ENCODE data around the gene HS3ST4. TPM values are rescaled to one million over a fixed set of nuclear protein-coding genes. Genes with fewer than 3 reads are reported as not detected.

Gene HS3ST4
- total and polyA plus RNA-seq, 2 experiments from 2014 or later, result not detected

GRCh38 chr16:26158142-26158759, 466.5 kb downstream of the HS3ST4 start:
- Histone ChIP-seq H3K9ac (no peak overlapping the region), H3F3A (ENCODE audit: insufficient read depth) (no peaks in the 10 kb centered on the region), H3K79me2 (ENCODE audit: insufficient read depth) (no peaks in the 10 kb centered on the region), H3K27ac (no peak overlapping the region), H2AFZ (no peak overlapping the region), H3K4me1 (ENCODE audit: insufficient read depth) (no peaks in the 10 kb centered on the region), H3K9me2 (ENCODE audit: insufficient read depth) (no peaks in the 10 kb centered on the region), H3K4me2 (ENCODE audit: unreplicated experiment) (no peak overlapping the region), H3K4me3 (no peak overlapping the region), H3K9me3 (ENCODE audit: low read depth) (no peaks in the 10 kb centered on the region), H3K36me3 (ENCODE audit: low read depth) (no peaks in the 10 kb centered on the region), H3K27me3 (replicated peaks; ENCODE audit: insufficient read depth) (no peaks in the 10 kb centered on the region), H4K20me1 (ENCODE audit: insufficient read depth) (no peaks in the 10 kb centered on the region)
- no peak for DNase-seq
- WGBS, 2 experiments (ENCODE audit: low coverage in 1 of 2, low lambda C conversion rate in 2 of 2, missing lambda C conversion rate in 2 of 2), result 33 to 38% methylated on average over 5 of the region's 5 CpGs
- in situ Hi-C loops (cut with MboI), result no loop called here
- no peak for TF ChIP-seq EZH2phosphoT487 (IDR thresholded peaks at IDR 0.05; ENCODE audit: insufficient read depth, low read depth)
- TF ChIP-seq EZH2 (IDR thresholded peaks at IDR 0.05; ENCODE audit: insufficient read depth, poor library complexity, severe bottlenecking), result no peak

- H3K9me3 ChIP-seq (ENCODE audit: low read depth), result no peaks in the 10 kb centered on the region
- H3K4me3 ChIP-seq, result no peak overlapping the region
- DNase-seq, result no peak
- no peak for TF ChIP-seq EZH2phosphoT487 (IDR thresholded peaks at IDR 0.05; ENCODE audit: insufficient read depth, low read depth)
- TF ChIP-seq EZH2 (IDR thresholded peaks at IDR 0.05; ENCODE audit: insufficient read depth, poor library complexity, severe bottlenecking), result no peak
- no peaks in the 10 kb centered on the region for H3K36me3 ChIP-seq (ENCODE audit: low read depth)
- no peaks in the 10 kb centered on the region for H3K27me3 ChIP-seq (replicated peaks; ENCODE audit: insufficient read depth)
- WGBS, 2 experiments (ENCODE audit: low coverage in 1 of 2, low lambda C conversion rate in 2 of 2, missing lambda C conversion rate in 2 of 2), result 10 to 16% methylated on average over 6 to 7 of the region's 7 CpGs
- H4K20me1 ChIP-seq (ENCODE audit: insufficient read depth), result no peaks in the 10 kb centered on the region
- in situ Hi-C loops (cut with MboI), result no loop called here
- no peaks in the 10 kb centered on the region for H3K79me2 ChIP-seq (ENCODE audit: insufficient read depth)
- H3K4me2 ChIP-seq (ENCODE audit: unreplicated experiment), result no peak overlapping the region
- H3K9ac ChIP-seq, result no peak overlapping the region
- H3K4me1 ChIP-seq (ENCODE audit: insufficient read depth), result no peaks in the 10 kb centered on the region
- H3K27ac ChIP-seq, result no peak overlapping the region
- H2AFZ ChIP-seq, result no peak overlapping the region
- no peaks in the 10 kb centered on the region for H3K9me2 ChIP-seq (ENCODE audit: insufficient read depth)
- H3F3A ChIP-seq (ENCODE audit: insufficient read depth), result no peaks in the 10 kb centered on the region
Measured at GRCh38 chr16:26161461-26162180, 469.9 kb downstream of the HS3ST4 start.

GRCh38 chr16:26169473-26169872, 477.7 kb downstream of the HS3ST4 start:
- TF ChIP-seq EZH2 (IDR thresholded peaks at IDR 0.05; ENCODE audit: insufficient read depth, poor library complexity, severe bottlenecking), result no peak
- TF ChIP-seq EZH2phosphoT487 (IDR thresholded peaks at IDR 0.05; ENCODE audit: insufficient read depth, low read depth), result no peak
- Histone ChIP-seq H3K27me3 (replicated peaks; ENCODE audit: insufficient read depth) (no peaks in the 10 kb centered on the region), H2AFZ (no peak overlapping the region), H4K20me1 (ENCODE audit: insufficient read depth) (no peaks in the 10 kb centered on the region), H3K27ac (no peak overlapping the region), H3K4me2 (ENCODE audit: unreplicated experiment) (no peak overlapping the region), H3K4me3 (no peak overlapping the region), H3F3A (ENCODE audit: insufficient read depth) (no peaks in the 10 kb centered on the region), H3K9me2 (ENCODE audit: insufficient read depth) (no peaks in the 10 kb centered on the region), H3K9ac (no peak overlapping the region), H3K79me2 (ENCODE audit: insufficient read depth) (no peaks in the 10 kb centered on the region), H3K4me1 (ENCODE audit: insufficient read depth) (no peaks in the 10 kb centered on the region), H3K9me3 (ENCODE audit: low read depth) (no peaks in the 10 kb centered on the region), H3K36me3 (ENCODE audit: low read depth) (no peaks in the 10 kb centered on the region)
- no peak for DNase-seq
- 22 to 44% methylated on average over 3 of the region's 3 CpGs for WGBS, 2 experiments (ENCODE audit: low coverage in 1 of 2, low lambda C conversion rate in 2 of 2, missing lambda C conversion rate in 2 of 2)
- in situ Hi-C loops (cut with MboI), result no loop called here

GRCh38 chr16:26175944-26176343, 484.2 kb downstream of the HS3ST4 start:
- H4K20me1 ChIP-seq (ENCODE audit: insufficient read depth), result no peaks in the 10 kb centered on the region
- H3K9ac ChIP-seq, result no peak overlapping the region
- H3K79me2 ChIP-seq (ENCODE audit: insufficient read depth), result no peaks in the 10 kb centered on the region
- TF ChIP-seq EZH2phosphoT487 (IDR thresholded peaks at IDR 0.05; ENCODE audit: insufficient read depth, low read depth), result no peak
- no peak for TF ChIP-seq EZH2 (IDR thresholded peaks at IDR 0.05; ENCODE audit: insufficient read depth, poor library complexity, severe bottlenecking)
- no peak overlapping the region for H2AFZ ChIP-seq
- no peaks in the 10 kb centered on the region for H3K9me2 ChIP-seq (ENCODE audit: insufficient read depth)
- no peak overlapping the region for H3K4me2 ChIP-seq (ENCODE audit: unreplicated experiment)
- H3K9me3 ChIP-seq (ENCODE audit: low read depth), result no peaks in the 10 kb centered on the region
- H3K36me3 ChIP-seq (ENCODE audit: low read depth), result no peaks in the 10 kb centered on the region
- no peak for DNase-seq
- H3K27me3 ChIP-seq (replicated peaks; ENCODE audit: insufficient read depth), result no peaks in the 10 kb centered on the region
- no peak overlapping the region for H3K27ac ChIP-seq
- 7 to 11% methylated on average over 4 of the region's 4 CpGs for WGBS, 2 experiments (ENCODE audit: low coverage in 1 of 2, low lambda C conversion rate in 2 of 2, missing lambda C conversion rate in 2 of 2)
- no peak overlapping the region for H3K4me3 ChIP-seq
- no peaks in the 10 kb centered on the region for H3F3A ChIP-seq (ENCODE audit: insufficient read depth)
- H3K4me1 ChIP-seq (ENCODE audit: insufficient read depth), result no peaks in the 10 kb centered on the region
- in situ Hi-C loops (cut with MboI), result no loop called here
